ENCODE measurements around the gene CNTN4.
"Not testable (repeated sequence)": the region's sequence is repeated elsewhere in the genome, so short reads cannot be mapped to it uniquely, and the experiment has no call there.

The CNTN4 gene

GRCh38 chr3:2527328-2527727 lies 428.7 kb downstream of the CNTN4 start:
- DNase-seq = not testable (repeated sequence)

DNA sequence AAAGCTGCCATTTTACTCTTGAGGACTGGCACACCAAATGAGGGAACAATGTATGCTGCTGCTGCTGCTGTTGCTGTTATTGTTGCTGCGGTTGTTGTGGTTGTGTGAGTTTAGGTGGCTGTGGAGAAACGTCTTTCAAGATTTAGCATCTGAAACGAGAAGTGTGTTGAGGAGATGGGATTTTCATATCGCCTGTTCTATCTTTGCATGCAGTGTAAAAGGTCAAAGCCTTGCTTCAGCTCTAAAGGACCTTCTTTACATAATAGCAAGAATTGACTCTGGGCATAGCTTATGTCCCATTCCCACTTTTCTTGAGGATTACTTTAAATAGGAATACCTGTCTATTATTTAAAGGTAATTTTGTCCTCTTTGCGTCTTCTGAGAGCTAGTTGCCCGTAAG lies 436.1 kb downstream of the CNTN4 start:
- DNase-seq = not testable (repeated sequence)

DNA sequence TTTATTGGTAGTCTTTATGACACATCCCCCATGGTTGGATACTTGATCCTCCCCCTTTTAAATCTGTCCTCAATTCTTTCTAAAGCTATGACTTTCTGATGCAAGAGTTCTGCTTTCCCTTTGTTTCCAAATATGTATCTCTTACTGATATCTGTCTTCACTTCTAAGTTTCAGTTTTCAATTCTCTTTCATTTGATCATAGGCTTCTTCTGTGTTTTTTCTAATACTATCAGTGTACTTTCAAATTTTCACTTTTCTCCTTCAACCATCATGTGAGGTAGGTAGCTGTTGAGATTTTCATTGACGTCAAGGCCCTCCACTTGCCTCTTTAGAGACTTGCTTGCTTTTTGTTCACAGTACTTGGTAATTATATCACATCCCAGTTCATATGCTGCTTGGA lies 436.5 kb downstream of the CNTN4 start:
- DNase-seq = no peak

DNA sequence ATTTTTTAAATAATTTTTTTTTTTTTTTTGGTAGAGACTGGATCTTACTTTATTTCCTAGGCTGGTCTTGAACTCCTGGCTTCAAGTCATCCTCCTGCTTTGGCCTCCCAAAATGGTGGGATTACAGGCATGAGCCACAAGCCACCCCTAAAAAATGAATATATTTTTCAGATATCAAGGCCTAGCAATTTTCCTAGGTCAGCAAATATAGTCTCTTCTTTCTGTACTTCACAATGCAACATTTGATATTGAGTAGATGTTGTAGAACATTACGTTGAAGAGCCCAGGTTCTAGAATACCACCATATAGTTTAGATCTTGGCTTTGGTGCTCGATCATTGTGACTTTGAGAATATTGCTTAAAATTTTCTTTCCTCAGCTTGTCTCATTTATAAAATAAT lies 437.9 kb downstream of the CNTN4 start:
- DNase-seq = no peak

GRCh38 chr3:2540115-2540514 lies 441.4 kb downstream of the CNTN4 start:
- no peak for DNase-seq

GRCh38 chr3:2543247-2543646 lies 444.6 kb downstream of the CNTN4 start:
- DNase-seq = no peak

- no peak for DNase-seq
These were observed 445.5 kb downstream of the CNTN4 start for GRCh38 chr3:2544212-2544611.

GRCh38 chr3:2544718-2545117 lies 446.1 kb downstream of the CNTN4 start:
- no peak for DNase-seq

- no peak for DNase-seq
These were observed 448.4 kb downstream of the CNTN4 start for GRCh38 chr3:2547049-2547448.

DNA sequence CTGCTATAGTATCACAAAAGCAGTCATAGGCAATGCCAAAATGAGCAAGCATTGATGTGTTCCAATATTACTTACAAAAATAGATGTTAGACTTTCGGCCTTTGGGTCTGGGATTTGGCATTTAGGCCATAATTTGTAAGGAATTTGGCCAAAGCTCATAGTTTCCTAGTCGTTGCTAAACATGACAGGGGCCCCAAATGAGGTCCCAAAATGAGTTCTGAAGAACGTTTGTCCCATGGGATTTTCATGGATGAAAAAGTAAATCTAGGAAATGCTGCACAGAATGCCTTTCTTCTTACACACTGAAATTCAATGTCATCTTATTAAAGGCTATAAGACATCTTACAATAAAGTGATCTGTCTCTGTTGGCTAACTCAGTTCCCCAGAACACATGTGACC lies 456.0 kb downstream of the CNTN4 start:
- no peak for DNase-seq

- DNase-seq = no peak
These were observed 460.1 kb downstream of the CNTN4 start for GRCh38 chr3:2558796-2559195.

DNA sequence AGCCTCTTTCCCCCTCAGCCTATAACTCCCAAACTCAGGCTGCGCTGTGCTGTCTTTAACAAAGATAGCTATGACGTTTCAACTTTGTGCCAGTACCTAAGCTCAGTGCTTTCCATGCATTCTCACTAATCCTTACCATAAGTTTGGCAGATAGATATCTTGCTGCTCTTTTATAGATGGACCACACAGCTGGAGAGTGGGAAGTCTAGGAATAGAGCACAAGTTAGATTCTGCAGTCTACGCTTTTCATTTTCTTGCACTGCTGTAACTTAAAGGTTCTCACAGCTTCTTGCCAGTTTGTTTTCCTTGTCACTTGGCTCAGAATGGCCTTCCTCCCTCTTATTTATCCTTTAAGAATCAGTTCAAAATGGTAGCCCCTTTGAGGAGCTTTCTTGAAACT lies 468.8 kb downstream of the CNTN4 start:
- DNase-seq = no peak

GRCh38 chr3:2568156-2568555 lies 469.5 kb downstream of the CNTN4 start:
- no peak for DNase-seq

- no peak for DNase-seq
These were observed 470.3 kb downstream of the CNTN4 start for GRCh38 chr3:2568929-2569328.

GRCh38 chr3:2577571-2577970 lies 478.9 kb downstream of the CNTN4 start:
- no peak for DNase-seq

DNA sequence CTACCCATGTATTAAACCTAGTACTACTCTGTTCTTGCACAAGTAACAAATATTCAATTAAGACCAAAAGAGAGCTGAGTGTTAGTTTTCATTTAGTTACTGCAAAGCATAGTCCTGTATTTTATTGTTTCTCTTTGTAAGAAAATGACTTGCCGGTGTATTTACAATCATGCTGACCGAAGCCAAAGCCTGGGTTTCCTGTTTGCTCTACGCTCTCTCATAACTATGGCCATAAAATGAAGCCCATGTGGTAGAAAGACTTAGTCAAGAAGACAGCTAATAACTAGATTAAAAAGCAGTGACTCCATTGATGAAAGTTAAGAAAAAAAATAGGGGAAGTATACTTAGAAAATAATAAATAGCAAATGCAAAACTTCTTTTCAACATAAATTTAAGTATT lies 479.9 kb downstream of the CNTN4 start:
- no peak for DNase-seq

- no peak for DNase-seq
These were observed 480.5 kb downstream of the CNTN4 start for GRCh38 chr3:2579206-2579605.

DNA sequence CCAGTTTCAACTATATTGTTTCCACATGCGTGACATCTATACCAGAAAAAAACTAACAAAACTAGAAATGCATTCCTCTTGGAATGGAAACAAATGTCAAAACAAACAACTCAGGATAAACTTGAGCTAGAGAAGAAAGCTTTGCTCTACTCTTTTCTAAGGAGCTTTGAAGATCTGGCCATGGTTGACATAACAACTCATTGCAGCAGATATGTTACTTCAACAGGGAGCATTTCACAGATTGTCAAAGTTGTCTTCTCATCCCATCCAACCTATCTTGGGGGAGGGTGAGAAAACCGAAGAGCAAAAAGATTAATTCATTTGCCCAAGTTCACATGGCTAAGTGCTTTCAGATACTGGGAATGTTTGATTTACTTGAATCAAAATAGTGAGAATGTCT lies 484.4 kb downstream of the CNTN4 start:
- DNase-seq = no peak

DNA sequence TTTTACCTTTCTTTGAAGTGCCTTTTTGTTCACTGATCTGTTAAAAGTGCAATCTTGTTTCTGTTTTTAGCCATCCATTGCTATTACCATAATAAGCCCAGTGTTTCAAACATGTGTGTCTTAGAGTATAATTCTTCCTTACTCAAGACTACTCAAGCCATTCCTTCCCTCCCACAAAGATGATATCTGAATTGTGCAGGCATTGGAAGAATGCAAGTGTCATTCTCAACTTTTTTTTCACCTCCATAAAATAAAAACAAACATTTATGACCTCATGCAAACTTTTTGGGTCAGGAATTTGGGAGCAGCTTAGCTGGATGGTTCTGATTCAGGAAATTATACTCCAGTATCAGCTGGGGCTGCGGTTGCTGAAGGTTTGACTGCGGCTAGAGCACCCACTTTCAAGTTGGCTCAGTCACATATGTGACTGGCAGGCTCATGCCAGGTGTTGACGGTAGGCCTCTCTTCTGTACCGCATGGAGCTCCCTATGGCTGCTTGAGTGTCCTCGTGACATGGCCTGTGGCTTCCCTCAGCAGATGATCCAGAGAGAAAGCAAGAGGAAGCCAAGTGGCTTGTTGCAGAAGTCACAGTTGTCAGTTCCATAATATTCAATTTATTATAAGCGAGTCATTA lies 490.8 kb downstream of the CNTN4 start:
- no peak for DNase-seq

DNA sequence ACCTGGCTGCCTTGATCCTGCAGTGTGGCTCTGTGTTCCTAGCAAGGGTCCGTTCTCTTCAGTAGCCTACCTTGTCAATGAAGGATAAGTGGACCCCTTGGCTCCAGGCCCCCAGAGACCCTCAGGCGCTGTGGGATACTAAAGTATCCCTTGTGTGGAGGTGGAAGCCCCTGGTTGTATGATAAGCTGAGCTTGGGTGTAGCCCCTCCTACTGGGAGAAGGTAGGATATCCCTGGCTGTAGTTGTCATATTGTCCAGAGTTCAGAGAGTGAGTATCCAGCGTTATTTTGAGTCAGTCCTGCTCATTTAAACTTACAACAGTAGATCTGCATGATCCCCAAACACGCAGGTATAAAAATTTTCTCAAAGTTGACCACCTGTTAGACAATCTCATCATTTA lies 496.8 kb downstream of the CNTN4 start:
- no peak for DNase-seq

DNA sequence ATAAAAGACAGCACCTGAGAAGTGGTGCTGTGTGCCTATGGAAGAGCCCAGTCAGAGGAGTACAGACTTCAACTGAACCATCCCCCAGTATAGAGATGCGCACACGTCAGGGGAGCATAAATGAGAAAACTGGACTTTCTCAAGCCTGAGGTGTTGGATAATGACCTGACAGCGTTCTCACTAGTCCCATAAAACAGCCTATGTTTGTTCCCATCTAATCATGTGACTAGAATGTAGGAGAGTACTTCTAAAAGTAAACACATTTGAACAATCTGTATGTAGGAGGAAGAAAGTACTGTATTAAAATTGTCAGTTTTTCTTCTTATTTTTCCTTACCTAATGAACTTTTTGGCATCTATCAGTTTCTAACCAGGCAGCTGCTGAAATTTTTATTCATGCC lies 498.9 kb downstream of the CNTN4 start:
- no peak for DNase-seq

DNA sequence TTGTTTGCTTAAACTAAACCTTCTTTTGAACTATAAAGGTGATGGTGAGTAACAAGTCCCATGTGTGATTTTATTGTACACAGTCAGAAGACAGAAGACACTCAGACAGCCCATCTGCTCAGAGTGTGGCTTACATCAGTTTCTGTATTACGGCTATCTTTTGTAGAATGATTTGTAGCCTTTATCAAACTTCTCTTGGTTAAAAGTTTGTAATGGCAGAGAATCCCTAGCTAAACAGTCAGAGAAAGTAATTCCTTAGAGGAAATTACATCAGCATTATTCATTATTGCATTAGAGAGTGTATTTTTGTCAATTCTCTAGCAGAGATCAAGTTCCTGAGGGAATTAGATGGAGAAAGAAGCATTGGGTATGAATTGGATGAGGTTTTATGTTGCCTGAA lies 500.8 kb downstream of the CNTN4 start:
- DNase-seq = no peak

DNA sequence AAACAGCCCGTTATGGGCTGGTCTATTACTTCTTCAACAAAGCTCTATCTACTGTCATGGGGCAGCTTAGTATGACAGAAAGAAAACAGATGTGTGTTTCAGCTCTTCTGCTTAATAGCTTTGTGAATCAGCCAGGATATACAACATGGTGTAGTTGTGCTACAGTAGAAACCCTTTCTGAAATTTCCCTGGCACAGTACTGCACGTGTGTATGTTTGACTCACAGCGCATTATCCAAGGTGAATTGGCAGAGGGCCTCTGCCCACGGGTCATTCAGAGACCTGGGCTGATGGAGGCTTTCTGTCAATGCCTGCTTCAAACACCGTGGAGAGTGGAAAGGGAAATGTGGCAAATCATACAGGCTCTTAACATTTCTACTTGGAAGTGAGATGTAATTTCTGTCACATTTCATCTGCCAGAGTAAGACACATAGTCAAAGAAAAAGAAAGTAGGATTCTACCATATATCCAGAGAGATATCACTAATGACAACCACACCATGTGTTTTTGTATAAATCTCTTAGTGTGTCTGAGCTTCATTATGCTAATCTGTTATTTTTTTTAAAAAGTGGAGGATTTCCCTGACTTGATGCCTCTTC lies 505.1 kb downstream of the CNTN4 start:
- no peak for DNase-seq

DNA sequence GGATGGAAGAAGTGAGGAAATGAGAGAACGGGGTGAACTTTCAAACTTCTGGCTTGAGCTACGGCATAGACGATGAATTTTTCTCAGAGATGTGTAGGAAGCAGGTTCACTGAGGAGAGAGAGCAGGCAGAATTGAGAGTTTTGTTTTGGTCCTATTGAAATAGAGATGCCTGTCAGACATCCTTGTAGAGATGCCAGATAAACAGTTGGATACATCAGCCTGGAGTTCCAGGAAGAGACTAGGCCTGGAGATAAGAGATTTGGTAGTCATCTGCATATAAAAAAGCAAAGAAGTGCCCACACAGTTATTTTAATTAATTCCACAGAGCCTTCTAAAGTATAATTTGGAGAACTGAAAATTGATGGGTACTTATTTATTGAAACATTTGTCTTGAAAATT lies 515.9 kb downstream of the CNTN4 start:
- DNase-seq = no peak

DNA sequence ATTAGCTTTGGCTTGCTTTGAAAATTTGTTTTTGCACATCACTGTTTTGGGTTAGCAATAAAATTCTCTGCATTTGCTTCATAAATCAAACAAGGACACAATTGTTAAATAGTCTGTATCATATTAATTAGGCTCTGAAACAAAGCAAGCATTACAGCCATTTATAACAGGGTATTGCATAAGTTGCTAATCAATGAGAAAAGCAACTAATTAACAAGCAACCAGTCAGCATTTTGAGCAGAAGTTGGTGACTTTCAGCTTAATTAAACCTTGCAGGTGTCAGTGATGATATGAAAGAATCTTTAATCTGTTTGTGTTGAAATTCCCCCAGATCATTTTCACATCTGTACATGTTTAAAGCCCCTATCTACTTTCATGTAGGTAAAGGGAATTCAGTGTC lies 516.4 kb downstream of the CNTN4 start:
- no peak for DNase-seq
